ENCODE data around the gene ACAD10.

GRCh38 chr12:111792856-111793235 lies 107.0 kb downstream of the ACAD10 start:
- TF ChIP-seq EZH2phosphoT487 (IDR thresholded peaks at IDR 0.05; ENCODE audit: borderline replicate concordance, low read length) (no peak), CTCF (IDR thresholded peaks at IDR 0.05; ENCODE audit: low read depth, low read length, poor library complexity, severe bottlenecking) (no peak)

All from DOHH2 (cell line).